Measurements from ENCODE around the gene MRLN.
"Not testable (repeated sequence)": the region's sequence is repeated elsewhere in the genome, so short reads cannot be mapped to it uniquely, and the experiment has no call there.

The MRLN gene

DNA sequence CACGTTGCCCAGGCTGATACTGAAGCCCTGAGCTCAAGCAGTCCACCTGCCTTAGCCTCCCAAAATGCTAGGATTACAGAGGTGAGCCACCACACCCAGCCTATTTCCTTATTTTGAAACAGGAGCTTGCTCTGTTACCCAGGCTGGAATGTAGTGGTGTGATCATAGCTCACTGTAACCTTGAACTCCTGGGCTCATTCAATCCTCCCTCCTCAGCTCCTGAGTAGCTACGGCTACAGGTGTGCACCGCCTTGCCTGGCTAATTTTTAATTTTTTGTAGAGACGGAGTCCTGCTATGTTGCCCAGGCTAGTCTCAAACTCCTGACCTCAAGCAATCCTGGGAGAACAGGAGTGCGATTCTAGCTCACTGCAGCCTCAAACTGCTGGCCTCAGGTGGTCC lies 11.7 kb downstream of the MRLN start:
- TF ChIP-seq, protein P1, sequence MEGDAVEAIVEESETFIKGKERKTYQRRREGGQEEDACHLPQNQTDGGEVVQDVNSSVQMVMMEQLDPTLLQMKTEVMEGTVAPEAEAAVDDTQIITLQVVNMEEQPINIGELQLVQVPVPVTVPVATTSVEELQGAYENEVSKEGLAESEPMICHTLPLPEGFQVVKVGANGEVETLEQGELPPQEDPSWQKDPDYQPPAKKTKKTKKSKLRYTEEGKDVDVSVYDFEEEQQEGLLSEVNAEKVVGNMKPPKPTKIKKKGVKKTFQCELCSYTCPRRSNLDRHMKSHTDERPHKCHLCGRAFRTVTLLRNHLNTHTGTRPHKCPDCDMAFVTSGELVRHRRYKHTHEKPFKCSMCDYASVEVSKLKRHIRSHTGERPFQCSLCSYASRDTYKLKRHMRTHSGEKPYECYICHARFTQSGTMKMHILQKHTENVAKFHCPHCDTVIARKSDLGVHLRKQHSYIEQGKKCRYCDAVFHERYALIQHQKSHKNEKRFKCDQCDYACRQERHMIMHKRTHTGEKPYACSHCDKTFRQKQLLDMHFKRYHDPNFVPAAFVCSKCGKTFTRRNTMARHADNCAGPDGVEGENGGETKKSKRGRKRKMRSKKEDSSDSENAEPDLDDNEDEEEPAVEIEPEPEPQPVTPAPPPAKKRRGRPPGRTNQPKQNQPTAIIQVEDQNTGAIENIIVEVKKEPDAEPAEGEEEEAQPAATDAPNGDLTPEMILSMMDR (IDR thresholded peaks at IDR 0.05; ENCODE audit: insufficient read depth, missing control alignments) = no peak
- FAIRE-seq (no peak), DNase-seq (ENCODE audit: insufficient read length, low spot score) (no peak)

DNA sequence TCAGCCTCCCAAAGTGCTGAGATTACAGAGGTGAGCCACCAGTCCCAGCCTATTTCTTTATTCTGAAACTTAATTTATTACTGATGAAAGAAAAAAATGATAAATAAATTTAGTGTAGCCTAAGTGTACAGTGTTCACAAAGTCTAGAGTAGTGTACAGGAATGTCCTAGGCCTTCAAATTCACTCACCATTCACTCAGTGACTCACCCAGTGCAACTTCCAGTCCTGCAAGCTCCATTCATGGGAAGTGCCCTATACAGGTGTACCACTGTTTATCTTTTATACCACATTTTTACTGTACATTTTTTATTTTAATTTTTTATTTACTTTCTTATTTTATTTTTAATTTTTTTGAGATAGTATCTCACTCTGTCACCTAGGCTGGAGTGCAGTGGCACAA lies 12.2 kb downstream of the MRLN start:
- no peak for FAIRE-seq
- DNase-seq (ENCODE audit: insufficient read length, low spot score) = no peak
- TF ChIP-seq, protein P1 (IDR thresholded peaks at IDR 0.05; ENCODE audit: insufficient read depth, missing control alignments) = no peak

DNA sequence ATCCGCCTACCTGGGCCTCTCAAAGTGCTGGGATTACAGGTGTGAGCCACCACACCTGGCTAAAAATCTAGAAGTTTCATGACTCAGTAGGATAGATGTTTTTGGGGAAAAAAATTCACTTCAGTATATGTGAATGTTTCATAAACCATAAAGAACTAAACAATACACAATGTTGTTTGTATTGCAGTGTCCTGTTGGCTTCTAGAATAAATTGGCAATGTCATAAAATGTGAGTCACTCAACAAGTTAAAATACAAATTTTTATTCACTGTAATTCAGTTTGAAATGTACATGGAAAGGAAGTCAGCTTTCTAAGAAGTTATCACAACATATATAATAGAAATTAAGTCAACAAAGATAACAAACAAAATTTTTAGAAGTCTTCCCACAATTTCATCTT lies 16.5 kb downstream of the MRLN start:
- FAIRE-seq = no peak

DNA sequence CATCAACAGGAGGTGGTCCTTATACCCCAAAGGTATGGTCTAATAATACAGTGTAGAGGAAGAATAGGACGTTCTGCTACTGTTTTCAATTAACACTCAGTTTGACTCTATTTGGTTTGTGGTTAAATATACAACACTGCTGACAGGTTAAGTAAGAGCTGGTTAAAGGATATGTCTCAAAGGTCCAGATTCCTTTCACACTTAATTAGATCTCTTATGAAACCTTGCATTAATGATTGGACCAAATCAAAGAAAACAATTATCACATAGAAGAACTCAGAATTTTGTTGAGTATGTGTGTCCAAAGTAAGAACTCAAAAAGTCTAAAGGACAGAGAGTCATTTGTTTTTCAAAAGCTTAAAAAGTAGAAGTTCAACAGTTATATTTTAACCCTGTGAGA lies 18.0 kb downstream of the MRLN start:
- TF ChIP-seq, protein P1 (IDR thresholded peaks at IDR 0.05; ENCODE audit: insufficient read depth, missing control alignments) = no peak
- FAIRE-seq = no peak
- DNase-seq (ENCODE audit: insufficient read length, low spot score) = no peak

More for the DNA sequence above, 16.5 kb downstream of the MRLN start:
- no peak for DNase-seq (ENCODE audit: insufficient read length, low spot score)
- TF ChIP-seq, protein P1 (IDR thresholded peaks at IDR 0.05; ENCODE audit: insufficient read depth, missing control alignments) = no peak

DNA sequence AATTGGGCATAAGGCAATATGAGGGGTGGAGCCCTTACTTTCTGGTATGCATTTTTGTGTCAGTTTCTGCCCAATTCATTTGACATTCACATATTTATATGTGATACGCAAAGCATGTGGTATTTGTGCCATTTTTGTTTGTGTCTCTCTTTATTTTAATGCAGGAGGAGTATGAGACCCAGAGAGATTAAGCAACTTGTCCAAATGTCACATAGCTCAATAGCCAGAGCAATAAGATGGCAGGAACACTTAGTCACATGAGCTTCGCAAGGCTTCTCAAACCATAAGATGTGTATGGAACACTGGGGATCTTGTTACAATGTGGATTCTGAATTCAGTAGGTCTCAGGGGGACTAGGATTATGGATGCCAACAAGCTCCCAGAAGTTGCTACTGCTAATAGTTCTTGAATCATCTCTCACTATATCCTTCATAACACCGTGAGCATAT lies 19.2 kb downstream of the MRLN start:
- TF ChIP-seq, protein P1 (IDR thresholded peaks at IDR 0.05; ENCODE audit: insufficient read depth, missing control alignments) = no peak
- DNase-seq (ENCODE audit: insufficient read length, low spot score) (no peak), FAIRE-seq (no peak)

DNA sequence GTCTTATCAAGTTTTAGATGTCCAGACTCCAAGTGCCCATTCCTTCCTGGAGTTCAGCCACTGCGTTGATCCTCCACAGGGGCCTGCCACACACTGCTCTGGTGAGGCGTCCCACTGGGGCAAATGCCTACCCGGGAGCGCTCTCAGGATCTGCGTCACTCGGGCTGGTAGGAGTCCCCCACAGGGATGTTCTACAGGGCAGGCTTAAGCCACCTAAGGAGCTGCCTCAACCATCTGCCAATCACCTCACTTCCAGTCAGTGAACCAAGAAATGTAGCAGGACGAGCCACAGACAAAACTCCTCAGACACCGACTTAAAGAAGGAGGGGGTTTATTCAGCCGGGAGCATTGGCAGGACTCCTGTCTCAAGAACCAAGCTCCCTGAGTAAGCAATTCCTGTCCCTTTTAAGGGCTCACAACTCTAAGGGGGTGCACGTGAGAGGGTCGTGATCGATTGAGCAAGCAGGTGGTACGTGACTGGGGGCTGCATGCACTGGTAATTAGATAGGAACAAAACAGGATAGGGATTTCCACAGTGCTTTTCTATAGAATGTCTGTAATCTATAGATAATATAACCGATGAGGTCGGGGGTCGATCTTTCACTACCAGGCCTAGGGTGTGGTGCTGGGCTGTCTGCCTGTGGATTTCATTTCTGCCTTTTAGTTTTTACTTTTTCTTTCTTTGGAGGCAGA lies 19.8 kb downstream of the MRLN start:
- FAIRE-seq; DNase-seq (ENCODE audit: insufficient read length, low spot score): not testable (repeated sequence)

DNA sequence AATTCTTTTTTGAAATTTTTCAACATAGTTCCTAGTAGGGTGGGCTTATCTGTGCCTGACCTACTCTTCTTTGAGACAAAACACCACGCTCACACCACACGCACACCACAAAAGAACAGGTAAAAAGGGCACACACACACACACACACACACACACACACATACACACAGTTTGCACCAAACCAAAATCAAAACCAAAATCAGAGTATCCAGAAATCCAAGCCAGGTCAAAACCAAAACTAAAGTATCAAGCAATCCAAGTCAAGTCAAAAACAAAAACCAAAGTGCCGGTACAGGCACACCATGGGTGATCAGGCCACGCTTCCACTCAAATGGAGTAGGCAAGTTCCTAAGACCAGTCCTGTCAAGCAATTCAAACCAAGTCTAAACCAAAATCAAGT lies 20.4 kb downstream of the MRLN start:
- not testable (repeated sequence) for FAIRE-seq; DNase-seq (ENCODE audit: insufficient read length, low spot score)

DNA sequence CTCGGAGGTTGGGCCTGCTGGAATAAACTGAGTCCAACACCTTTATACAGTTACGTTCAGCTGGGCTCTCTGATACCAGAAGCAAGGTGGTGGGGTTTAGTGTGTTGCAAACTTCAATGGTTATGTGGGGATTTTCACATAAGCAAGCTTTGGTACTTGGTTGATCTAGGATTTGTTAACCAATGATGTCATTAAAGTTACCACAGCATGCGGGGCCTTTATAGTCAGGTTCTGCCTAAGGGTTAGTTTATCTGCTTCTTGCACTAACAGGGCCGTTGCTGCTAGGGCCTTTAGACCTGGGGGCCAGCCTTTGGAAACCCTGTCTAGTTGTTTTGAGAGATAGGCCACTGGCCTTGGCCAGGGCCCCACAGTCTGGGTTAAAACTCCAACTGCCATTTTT lies 24.1 kb downstream of the MRLN start:
- not testable (repeated sequence) for DNase-seq (ENCODE audit: insufficient read length, low spot score); FAIRE-seq
